GM12878 (cell line): Measurements from ENCODE around the gene ANO8. TPM values are rescaled to one million over a fixed set of nuclear protein-coding genes. Genes with fewer than 3 reads are reported as not detected.

Experiments used
- ATAC-seq: fragments of 200-7000 bp; cut with Tn5 transposase; 3 replicates; pipeline ENCODE4 v1.9.1; 2020; ENCODE audit warnings: mild to moderate bottlenecking, moderate library complexity
- BruUV-seq: library from RNA; stranded (reverse); fragments of 400-500 nt; replicated peaks from 2 replicates; lab custom pipeline; 2021; lab: Mats Ljungman, UMichigan
- CTCF ChIA-PET: fragments of 300-600 bp; sonication (Branson Sonifier 250); formaldehyde crosslinking; extraction: SDS; loops from one replicate; lab custom pipeline; 2021; ENCODE audit warnings: inconsistent platforms; lab: Yijun Ruan, JAX
- POLR2A ChIA-PET: fragments of 350-600 bp; formaldehyde crosslinking; extraction: SDS; loops from one replicate; lab custom pipeline; 2021; ENCODE audit warnings: inconsistent platforms; lab: Charles Lee
- RAD21 ChIA-PET: fragments of 300-600 bp; sonication (Branson Sonifier 250); formaldehyde crosslinking; loops from one replicate; lab custom pipeline; 2023; ENCODE audit warnings: antibody characterized with exemption; ENCODE audit not compliant: unreplicated experiment; lab: Charles Lee
- SMC1A ChIA-PET: fragments of 300-600 bp; sonication (Branson Sonifier 250); formaldehyde crosslinking; loops from one replicate; lab custom pipeline; 2023; ENCODE audit not compliant: unreplicated experiment, uncharacterized antibody; lab: Charles Lee
- DNase-seq: peaks from one replicate; pipeline ENCODE4 v3.0.0-alpha.2; 2011; ENCODE audit warnings: low read depth, low spot score
- FAIRE-seq: peaks from 3 replicates; lab custom pipeline; 2011; peaks lifted over from hg19 to GRCh38; lab: Jason Lieb, UNC
- H2AFZ ChIP-seq: 2 replicates; pipeline ENCODE4 v1.6.0; 2011; ENCODE audit warnings: low read depth, low read length, control low read depth; ENCODE audit not compliant: control insufficient read depth
- H3K27ac ChIP-seq: 2 replicates; pipeline ENCODE4 v1.5.1; 2011; ENCODE audit warnings: control low read depth; ENCODE audit not compliant: control insufficient read depth, insufficient read depth
- H3K27me3 ChIP-seq, 2 experiments: replicated peaks in 1 of 2; 2 replicates each; pipeline versions ENCODE4 v1.6.0 to v1.6.1; 2011; ENCODE audit warnings: low read length in 1 of 2; ENCODE audit not compliant: control insufficient read depth in 2 of 2, insufficient read depth in 2 of 2
- H3K36me3 ChIP-seq, 2 experiments: 2 replicates each; pipeline ENCODE4 v1.5.1; 2011; ENCODE audit warnings: low read length in 1 of 2; ENCODE audit not compliant: control insufficient read depth in 2 of 2, insufficient read depth in 2 of 2
- H3K4me1 ChIP-seq: 2 replicates; pipeline ENCODE4 v1.6.1; 2011; ENCODE audit warnings: mild to moderate bottlenecking, low read length, moderate library complexity, mixed read lengths; ENCODE audit not compliant: control insufficient read depth, insufficient read depth
- H3K4me2 ChIP-seq: 2 replicates; pipeline ENCODE4 v1.6.0; 2011; ENCODE audit warnings: control low read depth; ENCODE audit not compliant: control insufficient read depth, insufficient read depth
- H3K4me3 ChIP-seq: fragments of 200-600 bp; sonication (generic); 2 replicates; pipeline ENCODE4 v1.5.1; 2016
- H3K79me2 ChIP-seq: 2 replicates; pipeline ENCODE4 v1.6.0; 2011; ENCODE audit warnings: low read length; ENCODE audit not compliant: control insufficient read depth, insufficient read depth
- H3K9ac ChIP-seq: 2 replicates; pipeline ENCODE4 v1.8.0; 2011; ENCODE audit warnings: low read length, control low read depth, mixed read lengths; ENCODE audit not compliant: control insufficient read depth, insufficient read depth
- H3K9me3 ChIP-seq: replicated peaks from 3 replicates; pipeline ENCODE4 v1.5.1; 2011; ENCODE audit warnings: mild to moderate bottlenecking, low read length; ENCODE audit not compliant: control insufficient read depth, insufficient read depth
- H4K20me1 ChIP-seq: 2 replicates; pipeline ENCODE4 v1.6.0; 2011; ENCODE audit not compliant: control insufficient read depth, insufficient read depth
- BCL3 ChIP-seq: IDR thresholded peaks from 2 replicates; pipeline ENCODE4 v1.6.1; 2011; ENCODE audit warnings: borderline replicate concordance, low read depth, mild to moderate bottlenecking, moderate library complexity, low read length; ENCODE audit not compliant: insufficient read depth, poor library complexity, severe bottlenecking
- CHD4 ChIP-seq: fragments of 200-600 bp; sonication (generic); IDR thresholded peaks from 2 replicates; pipeline ENCODE4 v1.6.1; 2016; ENCODE audit warnings: mild to moderate bottlenecking
- E2F4 ChIP-seq: IDR thresholded peaks from 2 replicates; pipeline ENCODE4 v1.6.1; 2012; ENCODE audit warnings: low read depth, low read length, improper control_type of control experiment
- SMAD1 ChIP-seq: fragments of 450-650 bp; IDR thresholded peaks from 2 replicates; pipeline ENCODE4 v1.6.1; 2018; ENCODE audit warnings: mild to moderate bottlenecking, low read depth; ENCODE audit not compliant: partially characterized antibody
- WGBS: methylation state at CpG from one replicate; pipeline ENCODE4 v1.1.6; 2016; ENCODE audit warnings: low lambda C conversion rate; ENCODE audit not compliant: insufficient replicate concordance, insufficient coverage; ENCODE audit errors: missing lambda C conversion rate; 5-methylcytosine and 5-hydroxymethylcytosine counted together
- in situ Hi-C: fragments of 300-500 bp; cut with MboI; formaldehyde crosslinking; loops from 9 replicates; pipeline ENCODE4 v1.14.3; 2018; ENCODE audit warnings: mixed read lengths
- intact Hi-C: fragments of 100-400 bp; cut with micrococcal nuclease; formaldehyde crosslinking; loops from one replicate; pipeline ENCODE4 v1.14.2; 2022; ENCODE audit not compliant: unreplicated experiment
- polyA plus RNA-seq, 11 experiments: library from polyadenylated mRNA; depleted of rRNA in 4 of 11; unstranded in 6 of 11; stranded (reverse) in 5 of 11; fragments of >200 nt; fragmentation: Nextera tagmentation in 4 of 11; fragmentation: Illumina TruSeq in 1 of 11; extraction: Ambion mirVana in 4 of 11; extraction: Trizol in 1 of 11; gene quantifications; 1 replicate in 1 of 11; 2 replicates in 10 of 11; pipeline versions ENCODE4 v1.2.1 to v1.2.3, GENCODE V29; 2011 to 2016; ENCODE audit warnings: inconsistent platforms in 2 of 11, missing spikeins in 2 of 11, low read depth in 1 of 11
- total RNA-seq, 4 experiments: library from RNA; depleted of rRNA in 3 of 4; stranded (reverse); fragments of >200 nt in 3 of 4; fragmentation: Illumina TruSeq in 1 of 4; extraction: Trizol in 1 of 4; gene quantifications; 2 replicates each; pipeline versions ENCODE4 v1.2.1 to v1.2.3, GENCODE V29; 2013 to 2021

ANO8 gene
- total and polyA plus RNA-seq, 10 of the 15 experiments (the other 5 are each of a cell fraction or from before 2014, with no cell fraction given) = 0.04 to 6.7 (median 1.1) TPM

- ATAC-seq (no peak), DNase-seq (no peak), FAIRE-seq (no peak)
- WGBS = 81% methylated on average over 14 of the region's 14 CpGs
- RAD21 ChIA-PET = interaction anchor here (0.8 to 3.2 kb wide), 5 partner anchors 9 to 92 kb away, joined by 3 to 17 read pairs (median 5); partner anchors contain the start of genes ABHD8 and MRPL34
- POLR2A ChIA-PET = interaction anchor here (0.7 to 1.9 kb wide), 4 partner anchors 12 to 935 kb away, joined by 3 to 12 read pairs (median 6); partner anchors contain the start of genes DDA1 and MRPL34
- Histone ChIP-seq H3K27me3 (no peaks in the 10 kb centered on the region), H3K79me2 (no peaks in the 10 kb centered on the region; the same call in 1 of the 2 replicates), H3K4me1 (peaks cover 4% of the 10 kb centered on the region; the same call in 1 of the 2 replicates), H3K27ac (no peak overlapping the region)
- BruUV-seq = TSS peak; percentile 55
- TF ChIP-seq CHD4 (no peak), BCL3 (peak; percentile 79), E2F4 (no peak), SMAD1 (no peak)
- TF ChIP-seq, all 136 proteins: peak for 1
- Histone ChIP-seq H3K4me3 (no peak overlapping the region), H3K9me3 (no peaks in the 10 kb centered on the region; the same call in 1 of the 3 replicates), H3K4me2 (no peak overlapping the region), H3K36me3 (no peaks in the 10 kb centered on the region), H4K20me1 (no peaks in the 10 kb centered on the region), H2AFZ (no peak overlapping the region), H3K9ac (no peak overlapping the region)
- intact Hi-C loops = loop anchor here (1.0 to 5.0 kb wide), 2 partner anchors 44 to 91 kb away; partner anchors contain the start of gene GTPBP3
- ChIA-PET CTCF (interaction anchor here (0.7 to 6.5 kb wide), 8 partner anchors 11 to 548 kb away, joined by 3 to 81 read pairs (median 6); partner anchors contain the start of genes ABHD8, ANKLE1, ANO8 and MRPL34), SMC1A (interaction anchor here (0.8 to 2.0 kb wide), 7 partner anchors 9 to 99 kb away, joined by 3 to 9 read pairs (median 4); partner anchors contain the start of genes ANKLE1 and DDA1)
- in situ Hi-C loops = loop anchor here (5.0 kb wide), 1 partner anchor 94 kb away; no protein-coding TSS in a partner anchor
Observed at GRCh38 chr19:17293605-17294004, 41.0 kb downstream of the ANO8 start.
